Measurements from ENCODE around the gene PCNX4.

- TF ChIP-seq CTCF (IDR thresholded peaks at IDR 0.05) (no peak), POLR2A (IDR thresholded peaks at IDR 0.05) (no peak), POLR2AphosphoS5 (IDR thresholded peaks at IDR 0.05) (no peak), EP300 (IDR thresholded peaks at IDR 0.05) (no peak)
Observed at GRCh38 chr14:60183138-60183537, 91.4 kb downstream of the PCNX4 start.

Data from stomach (tissue), 4 donors.